Measurements from ENCODE around the gene PIGP.
"Not testable (repeated sequence)": the region's sequence is repeated elsewhere in the genome, so short reads cannot be mapped to it uniquely, and the experiment has no call there.

The PIGP gene

DNA sequence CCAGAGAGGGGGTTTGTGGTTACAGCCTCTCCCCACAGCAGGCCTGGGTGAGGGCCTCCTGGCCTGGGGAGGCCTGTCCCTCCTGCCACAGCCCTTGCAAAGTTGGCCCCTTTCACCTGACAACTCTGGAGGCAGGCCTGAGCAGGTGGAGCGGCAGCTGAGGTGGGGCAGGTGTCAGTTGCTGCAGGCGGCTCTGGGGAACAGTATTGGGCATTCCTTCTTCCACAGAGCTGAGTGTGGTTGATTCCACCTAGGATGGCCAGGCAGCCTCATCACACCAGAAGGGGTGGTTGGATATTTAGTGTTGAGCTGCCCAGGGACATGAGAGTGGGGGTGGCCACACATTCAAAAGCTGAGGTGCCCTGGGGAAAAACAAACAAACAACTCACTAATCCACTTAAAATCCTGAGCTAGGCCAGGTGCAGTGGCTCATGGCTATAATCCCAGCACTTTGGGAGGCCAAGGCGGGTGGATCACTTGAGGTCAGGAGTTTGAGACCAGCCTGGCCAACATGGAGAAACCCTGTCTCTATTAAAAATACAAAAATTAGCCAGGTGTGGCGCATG is 31.1 kb downstream of the PIGP start:
- no peak for DNase-seq

DNA sequence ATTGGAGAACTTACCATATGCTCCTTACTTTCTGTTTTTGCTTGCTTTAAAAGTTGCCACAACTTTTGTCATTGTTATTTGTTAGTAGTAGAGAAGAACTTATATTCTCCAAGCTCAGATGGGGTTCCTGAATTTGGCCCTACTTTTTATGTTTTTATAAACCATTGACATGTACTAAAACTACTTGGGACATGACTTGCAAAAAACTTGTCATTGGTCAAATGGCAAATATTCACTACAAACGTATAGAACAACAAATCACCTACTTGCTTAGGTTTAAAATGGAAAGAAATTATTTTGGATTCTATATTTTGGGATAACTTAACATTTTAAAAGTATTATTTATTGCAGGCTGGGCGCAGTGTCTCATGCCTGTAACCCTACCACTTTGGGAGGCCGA is 32.7 kb downstream of the PIGP start:
- DNase-seq = no peak

DNA sequence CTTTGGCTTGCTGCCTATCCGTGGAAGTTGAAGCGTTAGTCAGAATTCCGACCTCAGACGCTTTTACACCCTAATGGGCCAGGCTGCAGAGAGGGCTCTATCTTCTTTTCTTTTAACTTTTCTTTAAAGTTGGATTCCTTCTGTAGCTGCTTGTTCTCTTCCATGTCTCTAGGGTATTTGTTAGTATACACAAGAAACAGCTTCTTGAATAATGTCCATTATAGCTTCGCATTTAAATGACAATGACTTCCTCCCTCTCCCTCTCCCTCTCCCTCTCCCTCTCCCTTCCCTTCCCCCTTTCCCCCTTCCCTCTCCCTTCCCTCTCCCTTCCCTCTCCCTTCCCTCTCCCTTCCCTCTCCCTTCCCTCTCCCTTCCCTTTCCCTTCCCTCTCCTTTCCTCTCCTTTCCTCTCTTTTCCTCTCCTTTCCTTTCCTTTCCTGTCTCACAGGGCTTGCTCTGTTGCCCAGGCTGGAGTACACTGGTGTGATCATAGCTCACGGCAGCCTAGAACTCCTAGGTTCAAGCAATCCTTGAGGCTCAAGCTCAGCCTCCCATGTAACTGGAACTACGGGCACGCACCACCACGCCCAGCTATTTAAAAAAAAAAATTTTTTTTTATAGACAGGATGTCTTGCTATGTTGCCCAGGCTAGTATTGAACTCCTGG is 33.3 kb downstream of the PIGP start:
- DNase-seq = no peak

DNA sequence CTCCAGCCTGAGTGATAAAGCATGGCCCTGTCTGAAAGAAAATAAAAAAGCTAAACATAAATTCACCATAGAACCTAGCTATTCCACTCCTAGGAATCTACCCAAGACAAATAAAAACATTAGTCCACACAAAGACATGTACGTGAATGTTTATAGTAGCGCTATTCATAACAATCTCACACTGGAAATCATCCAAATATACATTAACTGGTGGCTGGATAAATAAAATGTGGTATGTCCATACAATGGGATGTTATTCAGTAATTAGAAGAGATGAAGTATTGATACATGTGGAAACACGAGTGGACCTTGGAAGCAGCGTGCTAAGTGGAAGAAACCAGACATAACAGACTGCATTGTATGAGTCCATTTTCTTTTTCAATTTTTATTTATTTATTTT is 36.7 kb downstream of the PIGP start:
- no peak for DNase-seq

DNA sequence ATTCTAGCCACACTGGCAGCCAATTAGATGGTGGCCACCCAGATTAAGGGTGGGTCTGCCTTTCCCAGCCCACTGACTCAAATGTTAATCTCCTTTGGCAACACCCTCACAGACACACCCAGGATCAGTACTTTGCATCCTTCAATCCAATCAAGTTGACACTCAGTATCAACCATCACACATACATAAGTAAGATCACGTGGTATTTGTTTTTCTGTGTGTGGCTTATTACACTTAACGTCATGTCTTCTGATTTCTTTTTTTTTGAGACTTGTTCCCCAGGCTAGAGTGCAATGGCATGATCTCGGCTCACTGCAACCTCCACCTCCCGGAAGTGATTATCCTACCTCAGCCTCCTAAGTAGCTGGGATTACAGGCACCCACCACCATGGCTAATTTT is 38.5 kb downstream of the PIGP start:
- DNase-seq = not testable (repeated sequence)

DNA sequence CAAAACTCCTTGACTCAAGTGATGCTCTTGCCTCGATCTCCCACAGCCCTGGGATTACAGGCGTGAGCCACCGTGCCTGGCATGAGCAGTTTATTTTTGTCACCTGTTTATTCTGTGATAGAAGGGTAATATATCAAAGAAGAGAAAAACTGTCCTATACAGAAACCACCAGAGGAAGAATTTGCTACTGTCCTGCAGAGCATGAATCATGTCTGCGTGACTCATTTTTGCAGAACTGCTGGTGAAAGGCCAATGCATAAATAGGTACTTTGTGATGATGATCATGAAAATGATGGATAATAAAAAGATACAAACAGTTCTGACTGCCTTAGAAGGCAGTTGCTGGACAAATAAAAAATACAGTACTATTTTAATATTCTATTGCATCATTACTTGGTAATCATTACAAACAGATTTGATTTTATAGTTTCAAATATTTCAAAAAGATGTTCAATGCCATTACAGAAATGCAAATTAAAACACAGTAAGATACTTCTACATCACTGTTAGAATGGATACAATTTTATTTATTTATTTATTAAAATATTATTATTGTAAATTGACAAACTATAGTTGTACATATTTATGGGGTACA is 39.9 kb downstream of the PIGP start:
- no peak for DNase-seq

DNA sequence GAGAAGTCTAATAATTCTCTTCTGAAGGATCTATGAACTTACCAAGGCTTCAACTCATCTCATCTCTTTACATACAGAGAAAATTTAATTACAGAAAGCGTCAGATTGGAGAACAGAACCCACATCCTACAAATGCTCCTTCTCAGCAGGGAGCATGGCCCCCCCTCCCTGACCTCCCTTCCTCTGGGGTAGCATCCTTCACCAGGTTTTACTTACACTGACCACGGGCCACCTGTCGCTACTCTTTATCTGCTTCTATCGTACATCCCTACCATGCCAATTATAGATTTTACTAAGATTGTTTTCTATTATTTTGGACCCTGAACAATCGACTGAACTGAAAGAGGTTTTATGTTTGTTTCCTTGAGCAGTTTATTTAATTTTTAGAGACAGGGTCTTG is 40.6 kb downstream of the PIGP start:
- DNase-seq = no peak

DNA sequence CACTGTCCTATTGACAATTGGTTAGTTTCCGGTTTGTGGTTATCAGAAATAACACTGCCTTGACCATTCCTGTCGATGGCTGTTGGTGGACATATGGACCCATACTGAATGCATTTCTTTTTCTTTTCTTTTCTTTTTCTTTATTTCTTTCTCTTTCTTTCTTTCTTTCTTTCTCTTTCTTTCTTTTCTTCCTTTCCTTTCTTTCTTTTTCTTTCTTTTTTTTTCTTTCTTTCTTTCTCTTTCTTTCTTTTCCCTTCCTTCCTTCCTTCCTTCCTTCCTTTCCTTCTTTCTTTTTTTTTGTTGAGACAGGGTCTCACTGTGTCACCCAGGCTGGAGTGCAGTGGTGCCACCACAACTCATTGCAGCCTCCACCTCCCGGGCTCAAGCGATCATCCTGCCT is 42.0 kb downstream of the PIGP start:
- no peak for DNase-seq

DNA sequence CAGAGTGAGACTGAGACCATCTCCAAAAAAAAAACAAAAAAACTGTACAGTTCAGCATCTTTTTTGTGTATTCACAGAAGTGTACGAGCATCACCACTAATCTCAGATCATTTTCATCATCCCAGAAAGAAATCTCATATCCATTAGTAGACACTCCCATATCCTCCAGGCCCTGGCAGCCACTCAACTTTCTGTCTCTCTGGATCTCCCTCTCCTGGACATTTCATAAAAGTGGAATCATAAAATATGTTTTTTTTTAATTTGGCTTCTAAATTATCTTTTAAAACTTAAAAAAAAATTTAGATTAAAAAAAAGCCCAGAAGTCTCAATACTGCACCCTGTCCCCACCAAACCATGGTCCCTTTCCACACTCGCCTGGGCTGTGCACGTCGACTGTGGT is 44.3 kb downstream of the PIGP start:
- no peak for DNase-seq

DNA sequence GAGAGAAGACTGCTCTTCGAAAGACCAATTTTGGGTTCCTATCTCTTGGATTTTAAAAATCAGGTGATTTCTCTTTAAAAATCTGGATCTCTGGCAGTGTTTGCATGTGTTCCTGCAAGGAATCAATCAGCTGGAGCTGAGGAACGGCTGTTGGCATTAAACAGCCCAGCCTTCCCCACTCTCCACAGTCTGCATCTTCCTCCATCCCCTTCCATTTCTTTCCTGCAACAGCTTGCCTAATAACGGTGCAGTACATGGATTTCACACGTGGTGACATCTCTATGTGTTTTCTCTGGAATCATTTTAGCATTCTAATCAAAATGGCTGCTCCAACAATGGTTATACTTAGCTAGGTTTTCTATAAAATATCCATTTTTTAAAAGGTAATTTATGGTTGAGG is 46.4 kb downstream of the PIGP start:
- no peak for DNase-seq

DNA sequence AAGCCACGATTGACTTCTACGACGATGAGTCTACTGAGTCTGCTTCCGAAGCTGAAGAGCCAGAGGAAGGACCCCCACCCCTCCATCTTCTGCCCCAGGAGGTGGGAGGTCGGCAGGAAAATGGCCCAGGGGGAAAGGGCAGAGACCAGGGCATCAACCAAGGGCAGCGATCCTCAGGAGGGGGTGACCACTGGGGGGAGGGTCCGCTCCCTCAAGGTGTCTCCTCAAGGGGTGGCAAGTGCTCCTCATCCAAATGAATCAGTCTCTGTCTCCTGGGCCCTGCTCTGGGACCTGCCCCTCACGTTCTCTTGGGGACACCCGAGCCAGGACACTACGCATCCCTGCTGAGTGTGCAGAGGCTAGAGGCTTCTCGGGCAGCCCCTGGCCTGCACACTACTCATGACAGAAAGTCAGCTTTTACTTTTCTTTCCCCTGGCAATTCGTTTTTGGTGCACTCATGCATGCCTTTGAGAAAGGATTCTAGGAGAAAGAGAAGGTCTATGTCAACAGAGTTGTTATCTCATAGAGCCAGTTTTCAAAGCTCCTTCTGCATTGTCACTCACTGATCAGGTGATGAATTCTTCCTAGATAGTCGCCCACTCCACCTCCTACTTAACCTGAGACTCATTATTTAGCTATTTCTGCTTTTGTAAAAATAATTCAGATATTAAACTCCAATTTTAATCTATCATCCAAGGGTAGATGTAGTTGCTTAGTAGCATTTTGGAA is 54.8 kb downstream of the PIGP start:
- DNase-seq = no peak

All from right forelimb (tissue), 1 donor.